Kidney epithelial cell (primary cell): Measurements from ENCODE around the gene E2F2. TPM values are rescaled to one million over a fixed set of nuclear protein-coding genes. Genes with fewer than 3 reads are reported as not detected.

Experiments
- DNase-seq: peaks from one replicate; pipeline ENCODE4 v3.0.0-alpha.2; 2010; ENCODE audit warnings: low read depth
- H3K27me3 ChIP-seq: 2 replicates; pipeline ENCODE4 v1.6.0; 2011; ENCODE audit warnings: low read length; ENCODE audit not compliant: control insufficient read depth, insufficient read depth
- H3K36me3 ChIP-seq: 2 replicates; pipeline ENCODE4 v1.5.1; 2011; ENCODE audit warnings: low read length; ENCODE audit not compliant: control insufficient read depth, insufficient read depth
- H3K4me3 ChIP-seq: 2 replicates; pipeline ENCODE4 v1.5.1; 2011; ENCODE audit warnings: low read depth, mild to moderate bottlenecking, control low read depth, low read length
- total RNA-seq: library from RNA; depleted of rRNA; stranded (reverse); fragments of >200 nt; gene quantifications from 2 replicates; pipeline ENCODE4 v1.2.3, GENCODE V29; 2015
- TF ChIP-seq, protein P1 (sequence below): IDR thresholded peaks from 2 replicates; pipeline ENCODE4 v1.5.1; 2011; ENCODE audit warnings: mild to moderate bottlenecking, moderate library complexity, low read length, control low read depth, inconsistent platforms; ENCODE audit not compliant: insufficient read depth, poor library complexity, severe bottlenecking

The E2F2 gene
- total RNA-seq, 1 donor from 2014 or later, result 0.13 TPM

DNA sequence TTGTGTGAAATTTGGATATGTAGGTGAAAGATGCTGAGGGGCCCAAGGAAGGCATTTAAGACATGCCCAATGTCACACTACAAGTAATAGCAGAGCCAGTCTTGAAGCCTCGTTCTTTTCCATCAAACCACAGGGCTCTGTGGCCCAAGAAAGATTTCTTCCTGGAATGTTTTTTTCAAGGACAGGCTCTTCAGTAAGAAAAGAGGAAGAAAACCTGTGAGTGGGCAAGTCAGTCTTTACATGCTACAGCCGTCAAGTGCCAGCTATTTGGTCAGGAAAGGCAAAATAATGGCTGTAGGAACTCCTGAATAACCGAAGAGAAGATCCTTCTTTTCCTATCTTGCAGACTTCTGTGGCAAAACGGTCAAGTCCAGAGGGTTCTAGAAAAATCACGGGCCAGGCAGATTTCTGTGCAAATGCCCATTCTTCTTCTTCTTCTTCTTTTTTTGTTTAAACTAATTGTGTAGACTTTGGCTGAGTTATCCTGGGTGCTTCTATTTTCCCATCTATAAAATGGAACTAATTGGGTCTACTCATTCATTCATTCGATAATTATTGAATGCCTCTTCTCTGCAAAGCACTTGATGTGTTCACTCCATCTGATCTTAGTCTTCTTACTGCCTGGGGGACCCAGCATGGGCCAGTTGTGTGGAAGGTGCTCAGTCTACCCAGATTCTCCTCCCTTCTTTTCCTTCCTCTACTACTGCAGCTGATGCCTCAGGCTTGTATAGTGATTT lies 30.2 kb upstream of the E2F2 start:
- Histone ChIP-seq H3K36me3 (no peaks in the 10 kb centered on the region), H3K27me3 (no peaks in the 10 kb centered on the region), H3K4me3 (no peak overlapping the region)
- TF ChIP-seq, protein P1, sequence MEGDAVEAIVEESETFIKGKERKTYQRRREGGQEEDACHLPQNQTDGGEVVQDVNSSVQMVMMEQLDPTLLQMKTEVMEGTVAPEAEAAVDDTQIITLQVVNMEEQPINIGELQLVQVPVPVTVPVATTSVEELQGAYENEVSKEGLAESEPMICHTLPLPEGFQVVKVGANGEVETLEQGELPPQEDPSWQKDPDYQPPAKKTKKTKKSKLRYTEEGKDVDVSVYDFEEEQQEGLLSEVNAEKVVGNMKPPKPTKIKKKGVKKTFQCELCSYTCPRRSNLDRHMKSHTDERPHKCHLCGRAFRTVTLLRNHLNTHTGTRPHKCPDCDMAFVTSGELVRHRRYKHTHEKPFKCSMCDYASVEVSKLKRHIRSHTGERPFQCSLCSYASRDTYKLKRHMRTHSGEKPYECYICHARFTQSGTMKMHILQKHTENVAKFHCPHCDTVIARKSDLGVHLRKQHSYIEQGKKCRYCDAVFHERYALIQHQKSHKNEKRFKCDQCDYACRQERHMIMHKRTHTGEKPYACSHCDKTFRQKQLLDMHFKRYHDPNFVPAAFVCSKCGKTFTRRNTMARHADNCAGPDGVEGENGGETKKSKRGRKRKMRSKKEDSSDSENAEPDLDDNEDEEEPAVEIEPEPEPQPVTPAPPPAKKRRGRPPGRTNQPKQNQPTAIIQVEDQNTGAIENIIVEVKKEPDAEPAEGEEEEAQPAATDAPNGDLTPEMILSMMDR, result no peak
- no peak for DNase-seq

DNA sequence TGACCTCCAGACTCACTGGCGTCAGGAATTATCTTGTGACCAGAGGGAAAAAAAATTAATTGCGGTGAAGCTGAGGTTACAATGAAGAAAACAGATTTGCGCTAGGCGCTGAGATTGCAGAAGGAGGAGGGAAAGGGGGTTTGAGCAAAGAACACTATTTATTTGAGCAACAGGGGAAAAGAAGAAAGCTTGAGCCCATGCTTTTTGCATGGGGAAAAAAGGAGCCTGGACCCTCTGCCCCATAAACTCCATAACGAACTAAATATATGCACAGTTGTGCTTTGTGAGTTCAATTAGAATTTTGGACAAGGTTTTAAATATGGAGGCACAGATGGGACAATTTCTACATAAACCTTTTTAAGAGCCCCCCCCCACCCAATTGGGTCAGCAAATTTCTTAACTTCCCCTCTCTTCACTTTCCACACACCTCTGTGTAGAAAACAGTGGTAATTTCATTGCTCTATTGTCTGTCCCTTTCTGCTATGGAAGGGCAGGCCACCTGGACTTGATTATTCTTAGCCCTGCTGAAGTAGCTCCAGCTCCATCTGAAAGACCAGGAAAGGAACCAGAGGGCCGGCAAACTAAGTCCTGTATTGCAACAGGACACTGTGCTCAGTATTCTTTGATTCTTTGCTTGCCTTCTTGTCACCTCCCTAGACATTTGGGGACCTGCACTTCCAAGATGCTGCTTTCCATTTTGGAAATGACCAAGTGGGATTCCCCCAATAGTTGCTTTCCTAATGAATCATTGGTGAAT lies 29.1 kb upstream of the E2F2 start:
- no peaks in the 10 kb centered on the region for H3K27me3 ChIP-seq
- H3K36me3 ChIP-seq, result no peaks in the 10 kb centered on the region
- DNase-seq, result no peak
- peak overlapping the region; percentile 74 for H3K4me3 ChIP-seq
- TF ChIP-seq, protein P1, result no peak

DNA sequence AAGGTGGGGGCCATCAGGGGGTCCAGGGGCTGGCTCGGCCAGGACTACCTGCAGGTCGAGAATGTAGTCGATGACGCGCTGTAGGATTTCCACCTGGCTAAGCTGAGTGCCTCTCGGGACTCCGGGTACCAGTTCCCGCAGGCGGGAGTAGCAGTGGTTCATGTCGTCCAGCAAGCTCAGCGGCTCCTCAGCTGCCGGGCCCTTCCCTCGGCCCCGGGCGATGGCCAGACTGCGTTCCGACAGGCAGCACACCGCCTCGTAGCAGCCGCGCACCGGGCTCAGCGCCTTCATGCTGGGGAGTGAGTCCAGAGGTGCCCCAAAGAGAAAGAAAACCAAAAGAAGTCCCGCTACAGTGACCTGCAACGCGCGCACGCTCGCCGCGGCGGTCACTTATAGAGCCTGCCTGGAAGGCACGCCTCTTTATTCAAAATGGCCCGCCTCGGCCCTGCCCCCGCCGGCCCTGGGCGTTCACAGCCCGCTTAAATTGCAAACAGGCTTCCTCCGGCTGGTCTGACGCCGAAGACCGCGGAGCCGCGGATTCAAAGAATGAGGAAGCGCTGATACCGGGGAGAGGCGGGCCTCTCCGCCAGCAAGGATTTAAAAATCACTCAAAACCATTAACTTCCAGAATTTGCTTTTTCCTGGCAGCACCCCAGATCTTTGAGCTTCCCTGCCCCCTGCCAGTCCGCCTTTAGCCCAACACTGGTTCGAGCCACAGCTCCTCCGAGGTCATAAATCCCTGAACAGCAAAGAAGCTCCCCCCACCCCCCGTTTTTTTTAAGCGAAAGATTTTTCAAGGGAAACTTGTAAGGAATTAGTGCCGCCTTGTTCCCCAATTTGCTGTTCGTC lies 28.3 kb upstream of the E2F2 start, which contains the start of gene ID3:
ID3 (minus strand) TSS at position 366 of the 849 bp plus-strand sequence; CDS start at position 291, 75 bp downstream.
- peak within 1 kb of the TSS; percentile 74 for H3K4me3 ChIP-seq
- peak; percentile 84 for DNase-seq
- H3K36me3 ChIP-seq, result no peaks in the 10 kb centered on the region
- TF ChIP-seq, protein P1, result no peak
- no peaks in the 10 kb centered on the region for H3K27me3 ChIP-seq

DNA sequence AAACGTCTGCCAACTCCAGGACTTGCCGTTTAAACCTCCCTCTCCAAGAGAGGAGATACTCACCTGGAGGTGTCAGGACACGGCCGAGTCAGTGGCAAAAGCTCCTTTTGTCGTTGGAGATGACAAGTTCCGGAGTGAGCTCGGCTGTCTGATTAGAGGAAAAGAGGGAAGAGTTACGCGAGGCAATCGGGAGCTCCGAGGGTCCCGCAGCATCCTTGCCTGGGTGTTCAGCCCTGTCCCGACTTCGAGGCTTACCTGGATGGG lies 27.8 kb upstream of the E2F2 start:
- no peaks in the 10 kb centered on the region for H3K36me3 ChIP-seq
- TF ChIP-seq, protein P1, result no peak
- no peak for DNase-seq
- no peaks in the 10 kb centered on the region for H3K27me3 ChIP-seq
- peak overlapping the region; percentile 74 for H3K4me3 ChIP-seq

DNA sequence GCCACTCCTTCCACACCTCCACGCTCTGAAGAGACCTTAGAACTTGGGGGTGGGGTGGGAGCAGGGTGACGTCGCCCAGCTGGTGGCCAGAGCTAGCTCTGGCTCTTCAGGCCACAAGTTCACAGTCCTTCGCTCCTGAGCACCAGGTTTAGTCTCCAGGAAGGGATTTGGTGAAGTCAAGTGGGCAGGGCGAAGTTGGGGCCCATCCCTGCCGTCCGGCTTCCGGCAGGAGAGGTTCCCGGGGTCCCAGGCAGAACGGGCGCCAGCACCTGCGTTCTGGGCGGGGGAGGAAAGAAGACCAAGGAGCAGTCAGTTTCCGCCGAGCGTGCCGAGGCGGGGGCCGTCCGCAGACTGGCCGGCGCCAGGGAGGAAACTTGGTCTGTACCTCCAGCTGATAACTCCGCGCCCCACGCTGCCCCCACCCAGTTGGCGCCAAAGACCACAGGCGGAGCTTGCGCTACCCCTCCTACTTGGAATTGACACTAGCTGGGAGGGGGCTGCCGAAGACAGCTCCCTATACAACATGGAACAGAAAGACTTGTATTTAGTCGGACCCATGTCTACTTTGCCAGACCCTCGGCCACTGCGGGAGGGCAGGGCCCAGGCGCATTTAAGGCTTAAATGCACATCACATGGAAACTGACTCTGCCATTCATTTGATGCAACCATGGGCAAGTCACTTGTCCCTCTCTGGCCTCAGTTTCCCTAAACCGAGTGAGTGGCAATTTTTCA lies 27.3 kb upstream of the E2F2 start:
- no peak for DNase-seq
- Histone ChIP-seq H3K4me3 (peak overlapping the region; percentile 74), H3K36me3 (no peaks in the 10 kb centered on the region), H3K27me3 (no peaks in the 10 kb centered on the region)
- TF ChIP-seq, protein P1, result no peak
